ENCODE measurements around the gene MADD. TPM values are rescaled to one million over a fixed set of nuclear protein-coding genes. Genes with fewer than 3 reads are reported as not detected.
A peak's percentile ranks its signal among the peaks of the same experiment; 100 is the strongest.

MADD gene
- total RNA-seq, 8 experiments from 2014 or later, result 19.5 to 55.7 (median 41.8) TPM

GRCh38 chr11:47242596-47243192 lies 27.2 kb upstream of the MADD start:
- WGBS, 10 experiments, result 89 to 100% (median 93%) methylated on average over 1 to 10 of the region's 21 CpGs; no CpG with 5 or more reads in 3 of the 10 experiments
- ATAC-seq (replicated peaks in 6 of 8), result peak in 2 of 8 experiments; percentile 1 to 6
- H3K4me3 ChIP-seq, result no peak overlapping the region
- in situ Hi-C loops (cut with MboI; ENCODE audit: low pct_unique_long_range_greater_than_20kb in 2 of 9, low sequenced_read_pairs in 9 of 9, unreplicated experiment in 9 of 9), result no loop called here
- H3K4me1 ChIP-seq (replicated peaks in 1 of 2), result peaks cover 3 to 4% of the 10 kb centered on the region in 2 donors
- H3K27ac ChIP-seq, result no peak overlapping the region

- no peak for ATAC-seq (replicated peaks in 6 of 8)
- H3K27ac ChIP-seq, result no peak overlapping the region
- H3K4me3 ChIP-seq, result no peak overlapping the region
- H3K4me1 ChIP-seq (replicated peaks in 1 of 2), result peaks cover 6 to 7% of the 10 kb centered on the region in 2 donors
- in situ Hi-C loops (cut with MboI; ENCODE audit: low pct_unique_long_range_greater_than_20kb in 2 of 9, low sequenced_read_pairs in 9 of 9, unreplicated experiment in 9 of 9), result no loop called here
- 83 to 100% (median 97%) methylated on average over 1 to 4 of the region's 4 CpGs; no CpG with 5 or more reads in 3 of the 10 experiments for WGBS, 10 experiments
Observed at GRCh38 chr11:47243454-47243853, 26.5 kb upstream of the MADD start.

DNA sequence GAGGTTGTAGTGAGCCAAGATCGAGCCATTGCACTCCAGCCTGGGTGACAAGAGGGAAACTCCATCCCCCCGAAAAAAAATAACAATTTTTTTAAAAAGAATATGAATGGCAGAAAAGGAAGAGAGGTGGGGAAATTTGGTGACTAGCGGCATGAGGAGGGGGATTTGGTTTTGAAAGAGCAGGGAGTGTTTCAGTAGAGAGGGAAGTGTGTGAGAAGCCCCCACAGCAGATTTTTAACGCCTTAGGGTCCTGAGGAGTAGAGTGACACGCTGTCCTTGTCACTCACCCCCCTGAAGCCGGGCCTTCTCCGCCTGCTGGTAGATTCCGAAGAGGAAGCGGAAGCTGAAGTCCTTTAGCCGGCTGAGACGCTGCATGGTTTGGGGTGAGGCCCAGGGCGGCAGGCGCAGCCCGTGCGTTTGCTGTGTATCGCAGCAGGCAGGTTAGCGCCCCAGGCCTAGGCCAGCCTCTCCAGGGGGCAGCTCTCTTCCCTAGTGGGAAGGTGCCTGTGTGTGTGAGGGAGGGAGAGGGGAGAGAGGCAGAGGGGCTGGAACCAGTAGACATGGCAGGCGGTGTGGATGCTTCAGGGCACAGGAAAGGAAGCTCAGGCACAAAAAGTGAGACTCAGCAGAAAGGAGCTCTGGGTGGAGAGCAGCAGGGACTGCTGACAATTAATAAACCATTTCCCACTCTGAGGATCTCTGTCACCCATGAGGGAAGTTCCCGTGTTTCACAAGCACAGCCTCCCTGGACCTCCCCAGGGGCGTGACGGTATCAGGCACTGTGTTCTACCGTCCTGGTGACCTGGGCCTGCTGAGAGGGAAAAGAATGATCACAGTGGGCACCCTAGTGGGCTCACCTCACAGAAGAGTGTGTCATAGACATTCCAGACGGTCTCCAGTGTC lies 25.2 kb upstream of the MADD start:
- Histone ChIP-seq H3K4me3 (no peak overlapping the region), H3K27ac (no peak overlapping the region), H3K4me1 (replicated peaks in 1 of 2) (peaks cover 9 to 10% of the 10 kb centered on the region in 2 donors)
- in situ Hi-C loops (cut with MboI; ENCODE audit: low pct_unique_long_range_greater_than_20kb in 2 of 9, low sequenced_read_pairs in 9 of 9, unreplicated experiment in 9 of 9), result no loop called here
- no peak for ATAC-seq (replicated peaks in 6 of 8)
- WGBS, 10 experiments, result 75 to 100% (median 92%) methylated on average over 1 to 12 of the region's 23 CpGs; no CpG with 5 or more reads in 1 of the 10 experiments

DNA sequence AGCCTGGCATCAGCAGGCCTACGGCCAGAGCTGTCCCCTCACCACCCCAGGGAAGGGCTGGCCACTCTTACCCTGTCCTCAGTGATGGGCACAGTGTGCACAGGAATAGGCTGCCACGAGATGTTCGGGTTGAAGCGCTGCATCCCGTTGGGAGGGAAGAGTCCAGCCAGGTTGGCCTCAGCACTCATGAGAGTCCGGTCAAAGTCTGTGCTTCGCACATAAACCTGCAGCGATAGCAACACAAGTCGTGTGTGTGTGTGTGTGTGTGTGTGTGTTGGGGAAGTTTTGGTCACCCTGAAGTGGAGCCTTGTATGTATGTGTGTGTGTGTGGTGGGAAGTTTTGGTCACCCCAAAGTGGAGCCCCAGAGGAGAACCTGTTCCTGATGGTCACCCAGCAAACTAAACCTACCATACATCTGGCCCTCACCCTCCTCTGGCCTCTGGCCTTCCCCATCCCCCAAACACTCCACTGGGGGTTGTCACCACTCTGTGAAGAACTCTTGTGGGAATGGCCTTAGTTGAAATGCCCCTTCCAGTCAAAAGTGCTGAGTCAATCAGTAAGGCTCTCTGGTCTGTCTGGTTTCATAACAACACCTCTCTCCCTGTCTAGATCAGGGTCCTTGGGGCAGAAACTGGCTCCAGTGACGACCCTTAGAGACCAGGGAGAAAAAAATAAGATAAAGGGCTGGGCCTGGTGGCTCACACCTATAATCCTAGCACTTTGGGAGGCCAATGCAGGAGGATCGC lies 24.1 kb upstream of the MADD start:
- no peak overlapping the region for H3K27ac ChIP-seq
- 40 to 100% (median 100%) methylated on average over 1 to 2 of the region's 11 CpGs; no CpG with 5 or more reads in 1 of the 10 experiments for WGBS, 10 experiments
- in situ Hi-C loops (cut with MboI; ENCODE audit: low pct_unique_long_range_greater_than_20kb in 2 of 9, low sequenced_read_pairs in 9 of 9, unreplicated experiment in 9 of 9), result no loop called here
- H3K4me3 ChIP-seq, result no peak overlapping the region
- no peak for ATAC-seq (replicated peaks in 6 of 8)
- H3K4me1 ChIP-seq (replicated peaks in 1 of 2), result peaks cover 10 to 11% of the 10 kb centered on the region in 2 donors

- WGBS, 10 experiments, result 96 to 100% (median 100%) methylated on average over 1 to 5 of the region's 5 CpGs; no CpG with 5 or more reads in 5 of the 10 experiments
- no peak for ATAC-seq (replicated peaks in 6 of 8)
- in situ Hi-C loops (cut with MboI; ENCODE audit: low pct_unique_long_range_greater_than_20kb in 2 of 9, low sequenced_read_pairs in 9 of 9, unreplicated experiment in 9 of 9), result no loop called here
- Histone ChIP-seq H3K4me1 (replicated peaks in 1 of 2) (peaks cover 10 to 11% of the 10 kb centered on the region in 2 donors), H3K27ac (no peak overlapping the region), H3K4me3 (peak overlapping the region; percentile 61 to 91 (median 80))
Observed at GRCh38 chr11:47247502-47247901, 22.4 kb upstream of the MADD start.

DNA sequence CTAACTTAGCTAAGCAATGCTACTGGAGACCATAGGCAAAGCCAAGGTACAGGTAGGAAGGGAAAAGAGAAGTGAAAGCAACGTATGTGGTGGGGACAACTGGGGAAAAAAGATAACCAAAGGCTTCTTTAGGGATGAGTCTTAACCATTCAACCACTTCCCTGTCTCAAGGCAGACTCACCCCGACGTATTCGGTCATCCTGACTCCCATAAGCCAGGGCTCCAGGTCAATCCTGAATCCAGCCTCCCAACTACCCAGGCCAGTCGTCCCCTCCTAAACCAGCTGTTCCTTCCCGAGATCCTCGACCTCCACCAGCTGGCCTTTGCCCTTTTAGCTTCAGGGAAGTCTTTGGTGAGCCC lies 21.6 kb upstream of the MADD start:
- in situ Hi-C loops (cut with MboI; ENCODE audit: low pct_unique_long_range_greater_than_20kb in 2 of 9, low sequenced_read_pairs in 9 of 9, unreplicated experiment in 9 of 9), result no loop called here
- H3K4me1 ChIP-seq (replicated peaks in 1 of 2), result peaks cover 10 to 11% of the 10 kb centered on the region in 2 donors
- peak overlapping the region; percentile 96 to 97 for H3K27ac ChIP-seq
- ATAC-seq (replicated peaks in 6 of 8), result peak; percentile 46 to 62 (median 58)
- WGBS, 10 experiments, result 0% methylated on average over 1 to 3 of the region's 7 CpGs; no CpG with 5 or more reads in 6 of the 10 experiments
- H3K4me3 ChIP-seq, result peak overlapping the region; percentile 61 to 91 (median 80)

DNA sequence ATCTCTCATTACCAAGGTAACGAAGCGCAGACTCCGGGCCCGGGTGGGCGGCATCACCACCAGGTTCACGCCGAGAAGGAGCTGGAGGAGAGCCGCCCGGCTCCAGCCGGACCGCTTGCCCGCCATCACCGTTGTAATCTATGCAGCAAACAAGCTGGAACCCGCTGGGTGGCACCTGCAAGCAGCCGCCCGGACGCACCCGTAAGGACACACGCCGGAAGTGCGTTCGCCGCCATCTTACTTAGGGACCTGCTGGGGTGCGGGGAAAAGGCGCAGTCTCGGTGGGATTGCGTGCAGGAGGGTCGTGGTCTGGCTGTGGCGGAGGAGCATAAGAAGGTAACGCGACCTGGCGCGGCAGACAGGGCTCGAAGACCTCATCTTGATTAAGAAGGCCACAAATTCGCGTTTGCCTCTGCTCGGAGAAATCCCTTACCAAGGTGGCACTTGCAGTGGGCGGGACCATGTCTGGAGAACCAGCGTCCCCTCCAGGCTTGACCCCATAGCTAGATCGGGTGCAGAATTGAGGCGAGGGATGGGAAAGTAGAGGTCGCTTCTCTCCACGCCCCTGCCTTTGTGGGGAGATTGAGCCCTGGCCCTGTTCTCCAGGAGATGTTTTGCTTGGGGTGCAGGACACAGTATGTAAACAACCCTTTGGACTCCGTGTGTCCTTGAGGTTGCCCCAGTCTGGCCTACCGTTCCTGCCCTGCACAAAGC lies 21.1 kb upstream of the MADD start, which contains the start of gene ACP2:
ACP2 (minus strand) TSS at position 151 of the 714 bp plus-strand sequence; CDS start at position 126, 25 bp downstream.
- in situ Hi-C loops (cut with MboI; ENCODE audit: low pct_unique_long_range_greater_than_20kb in 2 of 9, low sequenced_read_pairs in 9 of 9, unreplicated experiment in 9 of 9), result no loop called here
- Histone ChIP-seq H3K27ac (peak within 1 kb of the TSS; percentile 96 to 97), H3K4me1 (replicated peaks in 1 of 2) (peaks cover 10 to 11% of the 10 kb centered on the region in 2 donors), H3K4me3 (peak within 1 kb of the TSS; percentile 61 to 91 (median 80))
- ATAC-seq (replicated peaks in 6 of 8), result peak; percentile 94 to 99 (median 98)
- WGBS, 10 experiments, result 0 to 2% (median 0%) methylated on average over 1 to 8 of the region's 45 CpGs; no CpG with 5 or more reads in 2 of the 10 experiments

GRCh38 chr11:47249378-47249715 lies 20.6 kb upstream of the MADD start:
- 43 to 100% methylated on average over 1 to 3 of the region's 3 CpGs; no CpG with 5 or more reads in 8 of the 10 experiments for WGBS, 10 experiments
- no peak for ATAC-seq (replicated peaks in 6 of 8)
- in situ Hi-C loops (cut with MboI; ENCODE audit: low pct_unique_long_range_greater_than_20kb in 2 of 9, low sequenced_read_pairs in 9 of 9, unreplicated experiment in 9 of 9), result no loop called here
- Histone ChIP-seq H3K4me1 (replicated peaks in 1 of 2) (peaks cover 10 to 11% of the 10 kb centered on the region in 2 donors), H3K27ac (peak overlapping the region; percentile 96 to 97), H3K4me3 (peak overlapping the region; percentile 61 to 91 (median 80))

DNA sequence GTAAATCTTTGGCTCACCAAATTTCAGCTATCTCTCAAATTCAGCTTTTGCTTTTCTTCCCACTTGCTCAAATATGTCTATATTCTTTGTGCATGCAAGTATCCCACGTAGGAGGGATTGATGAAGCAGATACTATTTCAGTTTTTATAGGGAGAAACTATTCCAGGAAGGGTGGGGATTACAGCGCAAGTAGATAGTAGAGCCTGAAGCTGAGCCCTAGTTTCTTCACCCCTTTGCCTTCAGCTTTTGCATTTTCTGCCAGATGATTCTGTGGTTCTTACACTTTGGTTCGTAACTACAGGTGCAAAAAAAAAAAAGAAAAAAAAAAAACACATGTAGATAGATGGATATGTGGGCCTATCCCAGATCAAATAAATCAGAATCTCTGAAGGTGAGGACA lies 18.2 kb upstream of the MADD start:
- WGBS, 10 experiments, result 50 to 100% (median 95%) methylated on average over 1 to 3 of the region's 3 CpGs
- no peak for ATAC-seq (replicated peaks in 6 of 8)
- no peak overlapping the region for H3K4me3 ChIP-seq
- in situ Hi-C loops (cut with MboI; ENCODE audit: low pct_unique_long_range_greater_than_20kb in 2 of 9, low sequenced_read_pairs in 9 of 9, unreplicated experiment in 9 of 9), result no loop called here
- H3K27ac ChIP-seq, result no peak overlapping the region
- H3K4me1 ChIP-seq (replicated peaks in 1 of 2), result peaks cover 10 to 11% of the 10 kb centered on the region in 2 donors

- ATAC-seq (replicated peaks in 6 of 8), result no peak
- in situ Hi-C loops (cut with MboI; ENCODE audit: low pct_unique_long_range_greater_than_20kb in 2 of 9, low sequenced_read_pairs in 9 of 9, unreplicated experiment in 9 of 9), result no loop called here
- H3K27ac ChIP-seq, result no peak overlapping the region
- H3K4me1 ChIP-seq (replicated peaks in 1 of 2), result peaks cover 7 to 17% of the 10 kb centered on the region in 2 donors
- no peak overlapping the region for H3K4me3 ChIP-seq
- 20 to 100% (median 94%) methylated on average over 1 of the region's 2 CpGs; no CpG with 5 or more reads in 6 of the 10 experiments for WGBS, 10 experiments
Observed at GRCh38 chr11:47253660-47254059, 16.3 kb upstream of the MADD start.

DNA sequence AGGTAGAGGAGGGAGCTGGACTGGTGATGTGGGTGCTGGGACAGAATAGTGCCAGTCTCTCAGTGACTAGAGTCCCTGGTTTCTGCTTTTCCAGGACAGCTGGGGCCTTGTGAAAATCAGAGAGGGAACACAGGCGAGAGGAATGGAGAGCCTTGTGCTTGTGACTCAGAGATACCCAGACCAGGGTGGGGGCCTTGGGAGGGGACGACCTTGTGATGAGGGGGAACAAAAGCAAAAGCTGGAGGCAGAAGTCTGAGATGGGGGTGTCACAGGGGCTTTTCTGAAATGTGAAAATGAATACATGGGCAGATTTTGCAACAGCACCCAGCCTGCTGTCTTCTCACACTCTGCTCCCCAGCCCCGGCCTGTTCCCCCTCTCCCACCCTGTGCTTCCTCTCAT lies 15.5 kb upstream of the MADD start:
- WGBS, 10 experiments, result 100% methylated on average over 1 of the region's 3 CpGs; no CpG with 5 or more reads in 9 of the 10 experiments
- in situ Hi-C loops (cut with MboI; ENCODE audit: low pct_unique_long_range_greater_than_20kb in 2 of 9, low sequenced_read_pairs in 9 of 9, unreplicated experiment in 9 of 9), result no loop called here
- Histone ChIP-seq H3K27ac (no peak overlapping the region), H3K4me3 (no peak overlapping the region), H3K4me1 (replicated peaks in 1 of 2) (peaks cover 7 to 17% of the 10 kb centered on the region in 2 donors)
- peak in 2 of 8 experiments; percentile 5 to 13 for ATAC-seq (replicated peaks in 6 of 8)

- H3K27ac ChIP-seq, result no peak overlapping the region
- no peak overlapping the region for H3K4me3 ChIP-seq
- peaks cover 3 to 13% of the 10 kb centered on the region in 2 donors for H3K4me1 ChIP-seq (replicated peaks in 1 of 2)
- WGBS, 10 experiments, result 84 to 100% (median 90%) methylated on average over 2 to 6 of the region's 6 CpGs; no CpG with 5 or more reads in 3 of the 10 experiments
- no peak for ATAC-seq (replicated peaks in 6 of 8)
- in situ Hi-C loops (cut with MboI; ENCODE audit: low pct_unique_long_range_greater_than_20kb in 2 of 9, low sequenced_read_pairs in 9 of 9, unreplicated experiment in 9 of 9), result no loop called here
Observed at GRCh38 chr11:47256374-47256773, 13.6 kb upstream of the MADD start.
